ENCODE measurements around the gene VGLL4.

DNA sequence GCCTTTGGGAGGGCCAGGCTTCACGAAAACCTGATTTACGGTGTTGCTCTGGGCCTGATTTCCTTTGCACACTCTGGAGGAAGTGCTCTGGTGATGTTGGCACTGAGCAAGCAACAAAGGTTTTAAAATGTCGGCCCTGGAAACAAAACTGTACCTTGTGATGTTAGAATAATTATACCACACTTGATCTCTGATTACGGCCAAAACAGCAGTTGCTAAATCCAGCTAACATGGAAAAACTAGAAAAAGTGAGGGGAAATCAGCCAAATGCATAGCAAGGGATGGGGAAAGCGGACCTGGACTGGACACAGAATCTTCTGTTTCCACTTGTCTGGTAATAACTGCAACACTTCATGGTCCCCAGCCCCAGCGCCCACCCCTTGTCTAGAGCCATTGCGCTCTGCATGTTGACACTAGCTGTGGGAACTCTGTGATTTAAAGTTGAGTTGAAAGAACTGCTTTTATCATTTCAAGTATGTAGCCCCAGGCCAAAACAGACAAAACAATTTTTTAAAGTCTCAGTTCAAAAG is 120.1 kb downstream of the VGLL4 start:
- TF ChIP-seq POLR2AphosphoS5 (IDR thresholded peaks at IDR 0.05) (no peak), CTCF (IDR thresholded peaks at IDR 0.05) (no peak)

All from prostate gland (tissue), 2 donors.